Stimulated activated CD4-positive, alpha-beta T cell treated with anti-CD3 and anti-CD28 coated beads, Interleukin-15, amount 100 ng/mL, for 24 hours (primary cell): ENCODE data around the gene WFDC8.

ENCODE experiments used
- DNase-seq: peaks from one replicate; pipeline ENCODE4 v3.0.0-alpha.2; 2020

Gene WFDC8

GRCh38 chr20:45547206-45547770 lies 31.8 kb downstream of the WFDC8 start, which contains the start of gene EPPIN:
Gene EPPIN, minus strand, starts transcription at chr20:45547401. Its CDS starts 44 bp downstream, at chr20:45547357.
- DNase-seq: no peak

GRCh38 chr20:45545754-45546453 lies 33.2 kb downstream of the WFDC8 start:
- no peak for DNase-seq

- no peak for DNase-seq
Observed at GRCh38 chr20:45545351-45545750, 33.7 kb downstream of the WFDC8 start.

DNA sequence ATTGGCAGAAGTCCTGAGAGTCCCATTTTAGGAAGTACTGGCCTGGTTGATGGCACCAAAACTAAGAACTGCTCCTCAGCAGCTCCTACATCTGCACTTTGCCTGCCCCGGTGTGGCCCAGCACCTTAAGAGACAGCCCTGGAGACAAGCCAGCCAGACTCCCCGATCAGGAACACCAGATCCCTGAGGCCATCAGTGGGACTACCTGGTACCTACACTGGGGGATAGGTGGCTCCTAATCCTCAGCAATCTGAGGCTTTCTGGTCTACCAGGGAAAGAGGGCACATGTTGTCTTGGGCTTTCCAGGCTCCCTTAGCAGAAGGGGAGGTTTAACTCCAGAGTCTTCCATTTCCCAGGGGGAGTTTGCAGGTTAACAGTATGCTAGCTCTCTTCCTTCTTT lies 39.7 kb downstream of the WFDC8 start, which contains the start of gene WFDC6:
TSS of gene WFDC6 (minus strand) at position 101 of the 400 bp plus-strand sequence. CDS start at position 26, 75 bp downstream.
- no peak for DNase-seq

DNA sequence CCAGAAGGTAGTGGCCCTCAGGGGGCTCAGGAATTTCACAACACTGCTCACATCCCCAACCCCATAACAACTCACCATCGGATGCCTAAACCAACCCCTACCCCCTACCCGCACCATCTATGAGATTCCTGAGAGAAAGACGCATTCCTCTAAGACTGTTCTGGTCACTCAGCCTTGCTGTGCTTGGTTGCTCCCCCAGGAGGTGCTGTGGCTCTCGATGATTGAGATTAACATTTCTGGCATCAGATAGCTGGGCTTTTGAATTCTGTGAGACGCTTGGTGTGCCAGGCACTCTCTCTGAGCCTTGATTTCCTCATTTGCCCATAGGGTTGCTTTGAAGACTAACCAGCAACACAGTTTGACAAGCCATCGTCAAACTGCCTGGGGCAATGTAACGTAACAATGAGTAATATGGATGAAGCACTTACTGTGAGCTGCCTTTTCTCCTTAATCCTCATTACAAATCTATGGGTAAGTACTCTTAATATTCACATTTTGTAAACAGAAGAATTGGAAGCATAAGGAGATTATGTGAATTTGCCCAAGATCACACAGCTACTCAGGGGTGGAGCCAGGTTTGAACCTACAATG lies 40.8 kb downstream of the WFDC8 start:
- no peak for DNase-seq

GRCh38 chr20:45527294-45527693 lies 51.8 kb downstream of the WFDC8 start:
- no peak for DNase-seq

DNA sequence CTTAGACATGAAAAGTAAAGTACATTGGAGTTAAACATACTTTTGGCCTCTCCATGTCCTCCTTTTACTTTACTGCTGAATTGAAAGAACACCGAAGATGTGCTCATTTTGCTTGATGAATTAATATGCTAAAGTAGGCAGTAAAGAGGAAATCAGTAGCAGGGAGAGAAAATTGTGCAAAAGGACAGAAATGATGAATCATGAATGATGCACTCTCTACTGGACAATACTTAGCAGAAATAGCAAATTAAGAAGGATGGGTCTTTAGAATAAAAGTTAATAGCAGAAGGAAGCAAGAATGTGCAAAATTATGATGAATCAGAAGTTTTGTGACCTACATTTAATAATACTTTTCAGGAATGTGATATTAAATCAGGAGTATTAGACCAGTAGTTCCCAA lies 55.3 kb downstream of the WFDC8 start:
- no peak for DNase-seq

DNA sequence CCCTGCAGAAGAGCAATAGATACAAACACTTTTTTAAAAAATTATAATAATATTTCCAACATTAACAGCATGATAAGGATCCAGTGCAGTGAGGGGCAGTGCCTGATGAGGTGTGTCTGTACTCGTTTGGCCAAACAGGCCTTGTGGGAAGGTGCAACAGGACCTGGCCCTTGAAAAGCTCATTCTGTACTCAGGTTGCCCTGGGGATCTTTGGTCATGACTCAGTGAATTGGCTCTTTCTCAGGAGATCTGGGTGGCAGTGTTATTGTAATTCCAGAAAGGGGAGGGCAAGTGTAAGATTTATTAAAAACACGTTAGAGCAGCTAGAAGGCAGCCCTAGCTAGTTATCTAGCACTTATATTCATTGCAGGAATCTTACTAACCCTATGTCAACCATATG lies 60.8 kb downstream of the WFDC8 start:
- no peak for DNase-seq

- no peak for DNase-seq
Observed at GRCh38 chr20:45515147-45515913, 63.8 kb downstream of the WFDC8 start, which contains the start of gene SPINT3. Gene SPINT3, minus strand, starts transcription at chr20:45515622. Its CDS starts 14 bp downstream, at chr20:45515608.

DNA sequence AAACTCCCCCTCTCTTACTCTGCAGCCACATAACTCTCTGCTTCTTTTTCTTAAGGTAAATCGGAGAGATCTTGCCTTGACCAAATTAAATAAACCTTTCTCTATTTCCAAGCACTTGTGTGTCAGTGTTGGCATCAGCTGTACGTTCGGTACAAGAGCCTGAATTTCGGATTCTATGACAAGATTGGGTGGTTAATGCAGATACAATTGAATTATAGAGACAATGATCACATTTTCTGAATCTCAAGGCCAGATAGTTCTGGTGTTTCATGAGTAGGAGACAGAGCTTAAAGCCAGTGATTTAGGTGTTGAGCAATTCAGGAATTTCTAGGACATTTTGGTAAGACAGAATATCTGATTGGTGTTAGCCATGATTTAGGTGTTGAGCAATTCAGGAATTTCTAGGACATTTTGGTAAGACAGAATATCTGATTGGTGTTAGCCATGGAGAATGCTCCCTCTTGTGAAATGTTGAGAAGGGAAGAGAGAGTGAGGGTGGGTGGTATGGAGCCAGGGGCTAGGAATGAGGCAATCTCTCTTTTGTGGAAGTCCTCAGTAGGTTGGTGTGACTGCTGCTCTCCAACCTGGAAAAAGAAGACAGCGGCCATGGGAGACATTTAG lies 68.7 kb downstream of the WFDC8 start:
- DNase-seq: no peak

DNA sequence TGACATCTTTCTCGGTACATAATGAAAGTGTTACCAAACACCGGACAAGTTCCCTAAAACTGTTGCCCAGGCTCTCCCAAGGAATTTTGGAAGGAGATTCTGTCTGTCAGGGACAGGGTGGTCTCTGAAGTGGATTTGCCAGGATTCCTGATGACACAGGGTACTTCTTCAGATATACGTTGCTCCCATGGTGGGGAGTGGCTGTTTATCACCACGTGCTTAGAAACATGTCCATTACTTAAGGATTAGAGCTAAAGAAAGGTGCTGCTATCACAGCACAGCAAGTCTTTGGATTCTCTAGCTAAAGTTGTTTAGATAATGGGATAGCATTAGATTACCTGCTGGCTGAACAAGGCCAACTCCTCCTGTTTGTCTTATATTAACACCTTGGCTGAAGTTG lies 70.0 kb downstream of the WFDC8 start:
- DNase-seq: no peak

- no peak for DNase-seq
Observed at GRCh38 chr20:45508068-45508886, 70.8 kb downstream of the WFDC8 start.

GRCh38 chr20:45507011-45507820 lies 71.9 kb downstream of the WFDC8 start:
- no peak for DNase-seq

DNA sequence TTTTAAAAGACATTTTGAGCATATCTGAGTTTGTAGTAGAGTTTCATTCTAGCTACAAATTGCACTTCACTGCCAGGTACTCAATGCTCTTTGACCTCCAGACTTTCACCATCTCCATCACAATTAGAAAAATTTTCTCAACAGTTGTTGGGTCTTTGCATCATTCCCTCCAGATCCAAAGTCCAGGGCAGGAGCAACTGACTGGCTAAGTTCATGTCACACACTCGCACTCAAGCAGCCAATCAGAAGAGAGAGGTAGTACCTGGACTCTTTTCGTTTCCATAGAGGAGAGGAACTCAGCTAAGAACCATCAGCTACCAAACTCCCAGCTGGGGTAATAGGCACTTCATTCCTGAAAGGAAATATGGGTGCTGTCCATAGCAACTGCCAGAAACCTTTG lies 72.7 kb downstream of the WFDC8 start:
- no peak for DNase-seq

DNA sequence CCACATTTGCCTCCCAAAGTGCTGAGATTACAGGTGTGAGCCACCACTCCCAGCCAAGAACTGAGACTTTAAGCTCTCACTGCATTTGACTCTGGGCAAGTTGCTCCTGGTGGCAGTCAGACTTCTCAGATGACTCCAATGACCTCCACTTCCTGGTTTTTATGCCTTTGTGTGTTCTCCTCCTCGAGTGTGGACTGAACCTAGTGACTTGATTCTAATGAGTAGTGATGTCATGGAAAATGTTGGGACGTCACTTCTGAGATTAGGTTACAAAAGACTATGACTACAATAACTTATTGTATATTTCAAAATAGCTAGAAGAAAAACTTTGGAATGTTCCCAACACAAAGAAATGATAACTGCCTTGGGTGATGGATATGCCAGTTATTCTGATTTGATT lies 75.7 kb downstream of the WFDC8 start:
- DNase-seq: no peak

DNA sequence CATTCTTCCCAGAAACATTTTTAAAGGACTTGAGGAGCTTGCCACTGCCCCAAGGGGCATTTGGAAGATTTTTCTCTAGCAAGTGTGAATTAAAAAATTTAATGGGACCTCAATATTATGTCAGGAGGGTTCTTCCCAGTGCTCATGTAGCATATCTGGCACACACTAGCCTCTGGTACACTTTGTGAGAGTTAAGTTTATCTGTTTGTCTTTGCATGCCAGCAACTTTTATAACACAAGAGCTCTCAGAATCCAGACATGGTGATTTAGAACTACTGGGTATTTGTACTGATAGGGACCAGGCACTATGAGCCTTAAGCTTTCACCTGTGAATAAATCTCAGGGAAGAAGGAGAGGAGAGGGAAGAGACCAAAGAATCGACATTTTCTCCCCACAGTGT lies 76.5 kb downstream of the WFDC8 start:
- DNase-seq: no peak
